ENCODE results near the gene ZNF816.
"Not testable (repeated sequence)": the region's sequence is repeated elsewhere in the genome, so short reads cannot be mapped to it uniquely, and the experiment has no call there.

DNA sequence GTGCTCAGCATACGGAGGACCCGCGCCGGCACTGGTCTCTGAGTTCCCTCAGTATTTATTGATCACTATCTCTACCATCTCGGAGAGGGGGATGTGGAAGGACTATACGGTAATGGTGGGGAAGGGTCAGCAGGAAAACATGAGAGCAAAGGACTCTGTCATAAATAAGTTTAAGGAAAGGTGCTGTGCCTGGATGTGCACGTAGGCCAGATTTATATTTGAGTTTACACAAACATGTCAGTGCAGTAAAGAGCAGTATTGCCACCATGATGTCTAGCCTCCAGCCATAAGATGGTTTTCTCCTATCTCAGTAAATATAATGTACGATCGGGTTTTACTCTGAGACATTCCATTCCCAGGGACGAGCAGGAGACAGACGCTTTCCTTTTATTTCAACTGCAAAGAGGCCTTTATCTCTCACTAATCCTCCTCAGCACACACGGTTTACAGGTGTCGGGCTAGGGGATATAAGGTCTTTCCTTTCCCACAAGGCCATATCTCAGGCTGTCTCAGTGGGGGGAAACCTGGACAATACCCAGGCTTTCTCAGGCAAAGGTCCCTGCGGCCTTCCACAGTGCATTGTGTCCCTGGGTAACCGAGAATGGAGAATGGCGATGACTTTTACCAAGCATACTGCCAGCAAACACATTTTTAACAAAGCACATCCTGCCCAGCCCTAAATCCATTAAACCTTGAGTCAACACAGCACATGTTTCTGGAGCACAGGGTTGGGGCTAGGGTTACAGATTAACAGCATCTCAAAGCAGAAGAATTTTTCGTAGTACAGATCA is 17.8 kb downstream of the ZNF816 start:
- not testable (repeated sequence) for TF ChIP-seq CTCF (IDR thresholded peaks at IDR 0.05; ENCODE audit: low read length); EZH2 (optimal IDR thresholded peaks at IDR 0.05; ENCODE audit: low read depth, low read length); EZH2phosphoT487 (IDR thresholded peaks at IDR 0.05; ENCODE audit: low read length)
